ENCODE data around the gene PLCXD1. TPM values are rescaled to one million over a fixed set of nuclear protein-coding genes. Genes with fewer than 3 reads are reported as not detected.
"Not testable (repeated sequence)": the region's sequence is repeated elsewhere in the genome, so short reads cannot be mapped to it uniquely, and the experiment has no call there.

Gene PLCXD1
- total RNA-seq, 1 donor: 9.5 TPM

DNA sequence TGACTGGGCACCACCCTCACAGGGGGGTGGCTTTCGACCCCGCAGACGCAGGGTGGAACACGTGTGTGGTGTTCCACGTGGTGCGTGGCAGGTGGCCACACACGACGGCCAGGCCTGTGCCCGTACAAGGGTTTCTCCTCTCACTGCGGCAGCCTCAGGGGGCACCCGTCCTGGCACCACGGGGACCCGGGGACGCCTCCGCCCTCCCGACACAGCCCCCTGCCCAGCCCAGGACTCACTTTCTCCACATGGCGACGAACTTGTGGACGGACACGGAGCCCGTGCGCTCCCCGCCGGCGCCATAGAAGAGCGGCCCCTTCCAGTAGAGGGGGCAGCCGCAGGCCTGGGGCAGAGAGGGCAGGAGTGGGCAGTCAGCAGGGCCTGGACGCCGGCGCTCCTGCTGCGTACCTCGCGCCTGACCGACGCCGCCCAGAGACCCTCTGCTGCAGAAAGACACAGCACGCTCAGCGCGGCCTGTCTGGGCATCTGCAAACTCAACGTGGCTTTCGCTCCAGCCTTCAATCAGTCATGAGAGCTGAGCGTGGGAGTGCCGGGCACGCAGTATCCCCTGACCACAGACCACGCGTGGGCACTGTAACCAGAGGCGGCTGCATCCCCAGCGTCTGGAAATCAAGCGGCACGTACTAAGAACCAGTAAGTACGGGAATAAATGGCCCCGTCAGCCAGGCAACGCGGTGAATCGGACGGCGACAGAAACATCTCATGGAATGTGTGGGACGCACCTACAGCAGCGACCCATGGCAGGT lies 66.4 kb downstream of the PLCXD1 start:
- DNase-seq (ENCODE audit: low read depth): no peak
- no peak for TF ChIP-seq CTCF (IDR thresholded peaks at IDR 0.05; ENCODE audit: insufficient read depth, low read length)
- no peak overlapping the region for H3K4me3 ChIP-seq (ENCODE audit: low read depth, low read length)

DNA sequence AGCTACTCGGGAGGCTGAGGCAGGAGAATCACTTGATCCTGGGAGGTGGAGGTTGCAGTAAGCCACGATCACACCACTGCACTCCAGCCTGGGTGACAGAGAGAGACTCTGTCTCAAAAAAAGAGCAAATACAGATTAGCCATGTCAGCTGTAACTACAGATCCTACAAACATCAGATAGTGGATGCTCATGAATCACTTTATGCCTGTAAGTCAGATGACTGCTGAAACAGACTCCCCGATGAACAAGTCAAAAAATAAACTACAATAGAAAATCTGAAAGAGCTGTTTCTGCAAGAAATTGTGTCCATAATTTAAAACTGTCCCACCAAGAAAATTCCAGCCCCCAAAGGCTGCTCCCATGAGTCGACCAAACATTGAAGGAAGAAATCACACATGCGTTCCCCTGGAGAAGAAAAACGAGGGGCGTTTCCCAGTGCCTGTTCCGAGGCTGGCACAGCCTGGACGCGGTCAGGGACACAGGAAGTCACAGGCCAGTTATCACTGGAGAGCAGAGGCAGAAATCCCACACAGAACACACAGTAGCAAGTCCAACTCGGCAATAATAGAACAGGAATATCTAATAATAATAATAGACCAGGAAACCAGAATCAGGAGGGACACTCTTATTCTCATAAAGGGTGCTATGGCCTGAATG lies 67.4 kb downstream of the PLCXD1 start:
- DNase-seq (ENCODE audit: low read depth): peak; percentile 5
- TF ChIP-seq CTCF (IDR thresholded peaks at IDR 0.05; ENCODE audit: insufficient read depth, low read length): no peak
- H3K4me3 ChIP-seq (ENCODE audit: low read depth, low read length): no peak overlapping the region

DNA sequence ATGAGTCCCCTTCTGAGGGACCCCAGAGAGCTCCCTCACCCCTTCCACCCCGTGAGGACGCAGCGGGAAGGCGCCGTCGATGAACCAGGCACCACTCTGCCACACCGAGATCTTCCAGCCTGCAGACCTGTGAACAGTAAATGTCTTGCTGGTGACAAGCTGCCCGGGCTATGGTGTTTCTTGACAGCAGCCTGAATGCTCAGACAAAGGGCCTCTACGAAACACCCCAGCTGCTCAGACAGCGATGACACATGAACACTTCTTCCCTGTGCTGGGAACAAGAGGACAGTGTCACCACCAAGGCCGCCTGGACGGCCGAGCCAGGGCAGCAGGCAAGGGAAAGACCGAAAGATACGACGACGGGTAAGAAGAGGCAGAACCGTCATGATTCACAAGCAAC lies 68.0 kb downstream of the PLCXD1 start:
- H3K4me3 ChIP-seq (ENCODE audit: low read depth, low read length): no peak overlapping the region
- TF ChIP-seq CTCF (IDR thresholded peaks at IDR 0.05; ENCODE audit: insufficient read depth, low read length): no peak
- no peak for DNase-seq (ENCODE audit: low read depth)

DNA sequence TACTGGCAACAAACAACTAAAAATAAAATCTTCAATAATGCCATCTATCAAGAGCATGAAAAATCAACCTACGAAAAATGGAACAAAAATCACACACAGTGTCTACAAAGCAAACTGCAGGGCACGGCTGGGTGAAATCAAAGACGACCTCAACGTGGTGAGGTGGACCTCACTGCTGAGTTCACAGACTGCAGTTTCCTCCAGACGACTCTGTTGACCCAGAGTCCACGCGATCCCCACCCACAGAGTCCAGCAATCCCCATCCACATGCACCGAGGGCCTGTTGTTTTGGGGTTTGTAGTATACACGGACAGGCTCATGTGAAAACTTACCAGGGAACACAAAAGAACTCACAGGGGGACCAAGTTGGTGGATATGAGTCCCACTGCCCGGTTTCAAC lies 68.5 kb downstream of the PLCXD1 start:
- no peak for TF ChIP-seq CTCF (IDR thresholded peaks at IDR 0.05; ENCODE audit: insufficient read depth, low read length)
- DNase-seq (ENCODE audit: low read depth): no peak
- no peak overlapping the region for H3K4me3 ChIP-seq (ENCODE audit: low read depth, low read length)

- no peak for DNase-seq (ENCODE audit: low read depth)
- no peak for TF ChIP-seq CTCF (IDR thresholded peaks at IDR 0.05; ENCODE audit: insufficient read depth, low read length)
- H3K4me3 ChIP-seq (ENCODE audit: low read depth, low read length): no peak overlapping the region
Observed at GRCh38 chrX:350148-350533, 69.0 kb downstream of the PLCXD1 start.

GRCh38 chrX:350534-351323 lies 69.5 kb downstream of the PLCXD1 start:
- no peak for DNase-seq (ENCODE audit: low read depth)
- no peak for TF ChIP-seq CTCF (IDR thresholded peaks at IDR 0.05; ENCODE audit: insufficient read depth, low read length)
- no peak overlapping the region for H3K4me3 ChIP-seq (ENCODE audit: low read depth, low read length)

DNA sequence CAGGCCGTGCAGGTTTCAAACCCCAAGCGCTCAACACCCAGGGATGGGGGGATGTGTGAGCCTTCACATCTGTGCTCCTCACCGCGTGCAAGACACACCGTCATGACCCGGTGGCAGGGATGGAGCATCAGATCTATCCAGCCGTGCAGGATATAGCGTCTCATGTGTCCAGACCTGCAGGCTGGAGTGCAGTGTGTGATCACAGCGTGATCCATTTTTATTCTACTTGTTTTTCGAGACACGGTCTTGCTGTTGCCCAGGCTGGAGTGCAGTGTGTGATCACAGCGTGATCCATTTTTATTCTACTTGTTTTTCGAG lies 70.1 kb downstream of the PLCXD1 start:
- not testable (repeated sequence) for H3K4me3 ChIP-seq (ENCODE audit: low read depth, low read length); DNase-seq (ENCODE audit: low read depth)
